Measurements from ENCODE around the gene FUBP1.
"Not testable (repeated sequence)": the region's sequence is repeated elsewhere in the genome, so short reads cannot be mapped to it uniquely, and the experiment has no call there.

Gene FUBP1

DNA sequence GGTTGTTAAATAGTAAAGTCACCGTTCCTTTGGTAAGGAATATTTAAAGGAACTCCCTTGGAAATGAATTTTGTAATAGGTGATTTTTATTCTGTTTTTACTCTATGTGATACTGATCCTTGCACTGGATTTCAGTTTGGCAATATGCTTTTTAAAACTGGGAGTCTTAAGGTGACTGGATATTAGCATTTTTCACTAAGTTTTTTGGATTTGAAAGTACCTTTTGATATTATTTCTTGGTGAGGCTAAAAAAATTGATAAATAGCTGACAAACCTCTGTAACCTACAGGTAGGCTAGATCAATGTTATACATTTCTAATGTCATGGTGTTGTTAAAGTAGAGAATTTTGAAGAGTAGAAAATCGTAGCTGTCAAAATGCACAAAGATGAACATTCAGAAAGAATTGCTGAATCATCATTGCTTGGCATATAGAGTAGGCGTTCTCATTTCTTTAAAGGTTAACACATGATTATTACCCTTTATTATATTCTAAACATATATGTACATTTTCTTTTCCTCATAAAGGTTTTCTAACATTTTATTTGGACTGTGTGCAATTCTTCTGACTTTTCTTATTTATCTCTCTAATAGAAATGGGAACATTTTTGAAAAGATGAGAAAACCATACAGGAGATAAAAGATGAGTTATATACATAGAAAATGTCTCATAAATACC, 24.3 kb upstream of the FUBP1 start:
- peak overlapping the region; percentile 88 to 89 for H3K27ac ChIP-seq
- DNase-seq (ENCODE audit: low spot score): no peak
- no peak overlapping the region for H3K4me3 ChIP-seq
- TF ChIP-seq, protein P1, sequence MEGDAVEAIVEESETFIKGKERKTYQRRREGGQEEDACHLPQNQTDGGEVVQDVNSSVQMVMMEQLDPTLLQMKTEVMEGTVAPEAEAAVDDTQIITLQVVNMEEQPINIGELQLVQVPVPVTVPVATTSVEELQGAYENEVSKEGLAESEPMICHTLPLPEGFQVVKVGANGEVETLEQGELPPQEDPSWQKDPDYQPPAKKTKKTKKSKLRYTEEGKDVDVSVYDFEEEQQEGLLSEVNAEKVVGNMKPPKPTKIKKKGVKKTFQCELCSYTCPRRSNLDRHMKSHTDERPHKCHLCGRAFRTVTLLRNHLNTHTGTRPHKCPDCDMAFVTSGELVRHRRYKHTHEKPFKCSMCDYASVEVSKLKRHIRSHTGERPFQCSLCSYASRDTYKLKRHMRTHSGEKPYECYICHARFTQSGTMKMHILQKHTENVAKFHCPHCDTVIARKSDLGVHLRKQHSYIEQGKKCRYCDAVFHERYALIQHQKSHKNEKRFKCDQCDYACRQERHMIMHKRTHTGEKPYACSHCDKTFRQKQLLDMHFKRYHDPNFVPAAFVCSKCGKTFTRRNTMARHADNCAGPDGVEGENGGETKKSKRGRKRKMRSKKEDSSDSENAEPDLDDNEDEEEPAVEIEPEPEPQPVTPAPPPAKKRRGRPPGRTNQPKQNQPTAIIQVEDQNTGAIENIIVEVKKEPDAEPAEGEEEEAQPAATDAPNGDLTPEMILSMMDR (IDR thresholded peaks at IDR 0.05): no peak

DNA sequence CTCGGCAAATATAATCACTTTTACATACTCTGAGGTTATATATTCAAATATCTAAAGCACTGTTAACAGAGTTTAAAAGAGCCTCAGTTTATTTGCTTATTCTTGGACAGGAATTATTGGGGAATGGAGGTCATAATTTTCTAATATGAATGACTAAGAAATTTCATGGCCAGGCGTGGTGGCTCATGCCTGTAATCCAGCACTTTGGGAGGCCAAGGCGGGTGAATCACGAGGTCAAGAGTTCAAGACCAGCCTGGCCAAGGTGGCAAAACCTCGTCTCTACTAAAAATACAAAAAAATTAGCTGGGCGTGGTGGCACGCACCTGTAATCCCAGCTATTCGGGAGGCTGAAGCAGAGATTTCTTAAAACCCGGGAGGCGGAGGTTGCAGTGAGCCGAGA, 21.7 kb upstream of the FUBP1 start:
- not testable (repeated sequence) for H3K4me3 ChIP-seq; DNase-seq (ENCODE audit: low spot score); H3K27ac ChIP-seq

DNA sequence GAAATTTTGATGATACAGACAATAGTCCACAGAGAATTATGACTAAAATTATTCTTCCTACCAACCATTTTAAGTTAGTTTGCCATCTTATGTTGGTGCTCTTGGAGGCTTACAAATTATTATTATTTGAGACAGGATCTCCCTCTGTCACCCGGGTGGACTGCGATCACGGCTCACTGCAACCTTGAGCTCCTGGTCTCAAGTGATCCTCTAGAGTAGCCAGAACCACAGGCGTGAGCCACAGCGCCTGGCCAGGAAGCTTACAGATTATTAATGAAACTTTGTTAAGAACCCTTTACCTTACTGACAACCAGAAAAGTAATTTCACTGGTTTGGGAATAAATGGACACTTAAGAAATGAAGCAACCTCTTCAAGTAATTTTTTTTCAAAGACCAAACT, 17.9 kb upstream of the FUBP1 start:
- no peak for DNase-seq (ENCODE audit: low spot score)
- Histone ChIP-seq H3K4me3 (no peak overlapping the region), H3K27ac (no peak overlapping the region)
- TF ChIP-seq, protein P1 (IDR thresholded peaks at IDR 0.05): no peak

DNA sequence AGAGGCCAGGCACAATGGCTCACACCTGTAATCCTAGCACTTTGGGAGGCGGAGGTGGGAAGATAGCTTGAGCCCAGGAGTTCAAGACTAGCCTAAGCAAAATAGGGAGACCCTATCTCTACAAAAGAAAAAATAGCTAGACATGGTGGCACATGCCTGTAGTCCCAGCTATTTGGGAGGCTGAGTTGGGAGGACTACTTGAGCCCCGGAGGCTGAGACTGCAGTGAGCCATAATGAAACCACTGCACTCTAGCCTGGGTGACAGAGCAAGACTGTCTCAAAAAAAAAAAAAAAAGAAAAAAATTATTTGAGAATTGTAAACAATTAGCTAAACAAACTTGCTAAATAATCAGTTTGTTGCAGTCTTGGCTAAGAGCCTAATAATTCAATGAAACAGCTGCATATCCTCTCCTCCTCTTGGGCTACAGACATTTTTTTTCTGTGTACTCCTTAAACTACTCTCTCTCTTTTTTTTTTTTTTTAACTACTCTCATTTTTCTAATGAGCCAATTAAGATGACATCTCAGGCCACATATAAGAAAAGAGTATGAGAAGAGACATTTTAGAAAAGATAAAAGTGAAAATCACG, 15.3 kb upstream of the FUBP1 start:
- TF ChIP-seq, protein P1 (IDR thresholded peaks at IDR 0.05): no peak
- H3K4me3 ChIP-seq: no peak overlapping the region
- DNase-seq (ENCODE audit: low spot score): no peak
- no peak overlapping the region for H3K27ac ChIP-seq

DNA sequence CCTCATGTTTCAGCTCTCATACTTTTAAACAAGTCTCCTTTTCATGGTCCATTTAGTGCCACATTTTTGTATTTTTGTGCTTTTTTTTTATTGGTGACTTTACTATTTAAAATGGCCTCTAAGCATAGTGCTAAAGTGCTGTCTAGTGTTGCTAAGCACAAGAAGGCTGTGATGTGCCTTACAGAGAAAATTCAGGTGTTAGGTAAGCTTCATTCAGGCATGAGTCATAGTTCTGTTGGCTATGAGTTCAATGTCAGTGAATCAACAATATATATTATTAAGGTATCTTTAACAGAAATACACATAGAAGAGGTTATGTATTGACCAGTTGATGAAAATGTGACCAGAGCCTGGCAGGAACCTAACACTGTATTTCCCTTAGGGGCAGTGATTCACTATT, 12.8 kb upstream of the FUBP1 start:
- TF ChIP-seq, protein P1 (IDR thresholded peaks at IDR 0.05): no peak

DNA sequence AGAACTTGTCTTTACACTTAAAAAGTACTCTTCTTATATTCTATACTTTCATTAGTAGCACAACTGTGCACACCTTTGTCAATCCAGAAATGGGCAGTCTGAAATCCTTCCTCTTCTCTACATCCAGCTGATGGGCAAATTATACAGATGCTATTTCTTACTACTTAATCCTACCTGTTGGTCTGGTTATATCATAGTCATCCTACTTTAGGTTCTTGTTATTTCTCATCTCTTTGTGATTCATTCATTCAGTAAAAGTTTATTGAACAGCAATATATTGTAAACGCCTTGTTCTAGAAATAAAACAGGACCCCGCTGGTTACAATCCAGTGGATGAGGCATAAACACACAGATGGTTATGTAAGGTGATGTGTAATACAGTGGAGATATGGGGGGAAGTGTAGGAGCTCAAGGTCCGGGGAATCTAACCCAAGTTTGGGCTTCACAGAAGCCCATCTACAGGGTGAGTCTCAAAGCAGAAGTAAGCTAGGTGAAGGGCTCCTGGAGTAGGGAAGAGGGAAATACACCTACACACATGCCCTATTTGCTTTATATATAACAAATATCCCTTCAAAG, 11.8 kb upstream of the FUBP1 start:
- Histone ChIP-seq H3K4me3 (no peak overlapping the region), H3K27ac (no peak overlapping the region)
- no peak for DNase-seq (ENCODE audit: low spot score)
- TF ChIP-seq, protein P1 (IDR thresholded peaks at IDR 0.05): no peak

More for the DNA sequence above, 12.8 kb upstream of the FUBP1 start:
- Histone ChIP-seq H3K4me3 (no peak overlapping the region), H3K27ac (no peak overlapping the region)
- DNase-seq (ENCODE audit: low spot score): no peak

DNA sequence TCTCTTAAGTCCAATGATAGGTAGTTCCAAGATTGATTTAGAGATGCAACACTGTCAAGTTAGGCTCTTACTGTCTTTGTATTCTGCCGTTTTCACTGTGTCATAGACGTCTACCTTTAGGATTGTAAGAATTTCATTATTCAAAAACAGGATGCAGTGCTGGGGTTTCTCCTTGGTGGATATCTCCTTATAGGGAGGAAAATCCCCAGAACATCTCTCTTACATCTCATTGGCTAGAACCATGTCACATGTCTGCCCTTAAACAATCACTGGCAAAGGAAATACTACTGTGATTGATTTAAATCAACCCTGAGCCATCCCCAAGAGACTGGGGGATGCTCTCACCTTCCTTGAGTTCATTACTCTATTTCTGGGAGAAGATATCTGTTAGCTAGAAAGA, 10.9 kb upstream of the FUBP1 start:
- TF ChIP-seq, protein P1 (IDR thresholded peaks at IDR 0.05): no peak
- Histone ChIP-seq H3K4me3 (no peak overlapping the region), H3K27ac (no peak overlapping the region)
- DNase-seq (ENCODE audit: low spot score): no peak
